K562 (cell line): Measurements from ENCODE around the gene GRAMD2B. TPM values are rescaled to one million over a fixed set of nuclear protein-coding genes. Genes with fewer than 3 reads are reported as not detected.

Experiments used
- ATAC-seq: fragments of 200-7000 bp; cut with Tn5 transposase; 3 replicates; pipeline ENCODE4 v1.9.1; 2020; ENCODE audit warnings: moderate library complexity
- BruUV-seq: library from RNA; stranded (reverse); fragments of 400-500 nt; replicated peaks from 2 replicates; lab custom pipeline; 2021; lab: Mats Ljungman, UMichigan
- CTCF ChIA-PET: fragments of 300-600 bp; formaldehyde crosslinking; extraction: SDS; loops from one replicate; lab custom pipeline; 2021; ENCODE audit warnings: low intra/inter-chr PET ratio; lab: Yijun Ruan, JAX
- POLR2A ChIA-PET: fragments of 300-600, 350-650 bp; sonication (Branson Sonifier 250); formaldehyde crosslinking; extraction: SDS; loops from one replicate; lab custom pipeline; 2021; ENCODE audit warnings: antibody characterized with exemption, inconsistent platforms; lab: Yijun Ruan, JAX
- DNase-seq, 4 experiments: peaks; one replicate each; pipeline versions ENCODE4 v3.0.0 to v3.0.0-alpha.2; 2011 to 2018; ENCODE audit warnings: low spot score in 3 of 4, mixed read lengths in 3 of 4; ENCODE audit errors: extremely low read depth in 1 of 4
- FAIRE-seq: peaks from 2 replicates; lab custom pipeline; 2011; peaks lifted over from hg19 to GRCh38; lab: Jason Lieb, UNC
- H2AFZ ChIP-seq: 2 replicates; pipeline ENCODE4 v1.6.0; 2011; ENCODE audit warnings: low read depth, low read length, control low read depth, inconsistent platforms
- H3K27ac ChIP-seq: fragments of 200-600 bp; 3 replicates; pipeline ENCODE4 v1.8.0; 2011; ENCODE audit warnings: low read depth, mild to moderate bottlenecking, control low read depth, inconsistent platforms, low read length, moderate library complexity, mixed read lengths; ENCODE audit errors: extremely low read depth
- H3K27me3 ChIP-seq, 2 experiments: fragments of 300-600 bp in 1 of 2; 2 replicates in 1 of 2; 3 replicates in 1 of 2; pipeline versions ENCODE4 v1.6.0 to v1.8.0; 2011; ENCODE audit warnings: inconsistent platforms in 2 of 2, low read length in 2 of 2, mild to moderate bottlenecking in 1 of 2, mixed read lengths in 1 of 2, moderate library complexity in 1 of 2; ENCODE audit not compliant: control insufficient read depth in 2 of 2, insufficient read depth in 2 of 2
- H3K36me3 ChIP-seq: fragments of 300-600 bp; 3 replicates; pipeline ENCODE4 v1.8.0; 2011; ENCODE audit warnings: mild to moderate bottlenecking, low read length, inconsistent platforms; ENCODE audit not compliant: control insufficient read depth, insufficient read depth
- H3K4me1 ChIP-seq, 2 experiments: fragments of 200-600 bp in 1 of 2; replicated peaks in 1 of 2; 2 replicates in 1 of 2; 3 replicates in 1 of 2; pipeline versions ENCODE4 v1.5.1 to v1.8.0; 2011; ENCODE audit warnings: inconsistent platforms in 2 of 2, low read length in 2 of 2, mild to moderate bottlenecking in 1 of 2, mixed read lengths in 1 of 2, moderate library complexity in 1 of 2; ENCODE audit not compliant: control insufficient read depth in 2 of 2, insufficient read depth in 2 of 2
- H3K4me2 ChIP-seq: 2 replicates; pipeline ENCODE4 v1.6.1; 2011; ENCODE audit warnings: low read length, control low read depth, inconsistent platforms, mixed read lengths; ENCODE audit not compliant: insufficient read depth
- H3K4me3 ChIP-seq: fragments of 200-600 bp; sonication (generic), shearing (Covaris generic); 2 replicates; pipeline ENCODE4 v1.5.1; 2016; ENCODE audit warnings: control low read depth, inconsistent platforms
- H3K79me2 ChIP-seq: fragments of 200-600 bp; 3 replicates; pipeline ENCODE4 v1.8.0; 2011; ENCODE audit warnings: low read length, inconsistent platforms; ENCODE audit not compliant: control insufficient read depth, insufficient read depth
- H3K9ac ChIP-seq, 2 experiments: 2 replicates each; pipeline versions ENCODE4 v1.6.0 to v1.6.1; 2011; ENCODE audit warnings: low read depth in 2 of 2, low read length in 2 of 2, control low read depth in 1 of 2, inconsistent platforms in 1 of 2, mild to moderate bottlenecking in 1 of 2, mixed read lengths in 1 of 2; ENCODE audit not compliant: insufficient read depth in 1 of 2
- H3K9me1 ChIP-seq: one replicate; pipeline ENCODE4 v1.6.0; 2011; ENCODE audit warnings: inconsistent platforms, mild to moderate bottlenecking, low read length, moderate library complexity; ENCODE audit not compliant: control insufficient read depth, insufficient read depth
- H3K9me3 ChIP-seq: replicated peaks from 2 replicates; pipeline ENCODE4 v1.5.1; 2011; ENCODE audit warnings: low read depth, low read length, inconsistent platforms; ENCODE audit not compliant: control insufficient read depth, insufficient read depth
- H4K20me1 ChIP-seq: replicated peaks from 2 replicates; pipeline ENCODE4 v1.6.1; 2011; ENCODE audit warnings: low read length, inconsistent platforms, mixed read lengths; ENCODE audit not compliant: control insufficient read depth, insufficient read depth
- CBX3 ChIP-seq, 2 experiments: IDR thresholded peaks; 1 replicate in 1 of 2; 2 replicates in 1 of 2; pipeline ENCODE4 v1.6.1; 2012; ENCODE audit warnings: inconsistent platforms in 2 of 2, low read length in 2 of 2, borderline replicate concordance in 1 of 2, control low read depth in 1 of 2
- DACH1 ChIP-seq: fragments of 450-650 bp; IDR thresholded peaks from 2 replicates; pipeline ENCODE4 v1.6.1; 2018; ENCODE audit not compliant: partially characterized antibody
- DPF2 ChIP-seq: fragments of 450-650 bp; IDR thresholded peaks from 2 replicates; pipeline ENCODE4 v1.6.1; 2016
- ETS1 ChIP-seq: conservative IDR thresholded peaks from 2 replicates; pipeline ENCODE4 v1.6.1; 2011; ENCODE audit warnings: low read depth, mild to moderate bottlenecking, low read length; ENCODE audit not compliant: control insufficient read depth
- FIP1L1 ChIP-seq: fragments of 200-400 bp; formaldehyde crosslinking; IDR thresholded peaks from 2 replicates; pipeline ENCODE4 v1.6.1; 2018; ENCODE audit warnings: mild to moderate bottlenecking, low read depth, low read length; ENCODE audit not compliant: poor library complexity, severe bottlenecking
- GATA2 ChIP-seq: sonication (generic); formaldehyde crosslinking; IDR thresholded peaks from 2 replicates; pipeline ENCODE4 v1.4.0; 2020; ENCODE audit warnings: mild to moderate bottlenecking, missing genetic modification reagents
- GATAD2B ChIP-seq: fragments of 450-650 bp; IDR thresholded peaks from 2 replicates; pipeline ENCODE4 v1.6.1; 2017; ENCODE audit warnings: mild to moderate bottlenecking, borderline replicate concordance
- MEF2A ChIP-seq: IDR thresholded peaks from 2 replicates; pipeline ENCODE4 v1.6.1; 2011; ENCODE audit warnings: low read depth, mild to moderate bottlenecking, low read length, moderate library complexity; ENCODE audit not compliant: control insufficient read depth
- MEIS2 ChIP-seq: fragments of 450-650 bp; IDR thresholded peaks from 2 replicates; pipeline ENCODE4 v1.6.1; 2014; ENCODE audit warnings: mild to moderate bottlenecking; ENCODE audit not compliant: partially characterized antibody
- MNT ChIP-seq, 2 experiments: fragments of 450-650 bp; conservative IDR thresholded peaks; 2 replicates each; pipeline ENCODE4 v1.6.1; 2017; ENCODE audit warnings: mild to moderate bottlenecking in 2 of 2, moderate library complexity in 2 of 2
- MTA2 ChIP-seq: fragments of 450-650 bp; IDR thresholded peaks from 2 replicates; pipeline ENCODE4 v1.6.1; 2016; ENCODE audit warnings: low read depth
- NFIC ChIP-seq: fragments of 450-650 bp; IDR thresholded peaks from 2 replicates; pipeline ENCODE4 v1.6.1; 2017; ENCODE audit warnings: mild to moderate bottlenecking, inconsistent platforms
- RFX1 ChIP-seq: fragments of 450-650 bp; IDR thresholded peaks from 2 replicates; pipeline ENCODE4 v1.6.1; 2016; ENCODE audit warnings: mild to moderate bottlenecking, moderate library complexity
- RNF2 ChIP-seq: sonication (generic); IDR thresholded peaks from 2 replicates; pipeline ENCODE4 v1.6.1; 2016
- STAT5A ChIP-seq: IDR thresholded peaks from 2 replicates; pipeline ENCODE4 v1.6.1; 2012; ENCODE audit warnings: low read length, inconsistent platforms, borderline replicate concordance
- SUPT5H ChIP-seq: fragments of 450-650 bp; IDR thresholded peaks from 2 replicates; pipeline ENCODE4 v1.6.1; 2016
- TCF3 ChIP-seq: sonication (generic); formaldehyde crosslinking; IDR thresholded peaks from 2 replicates; pipeline ENCODE4 v1.4.0; 2020; ENCODE audit warnings: mild to moderate bottlenecking, missing genetic modification reagents
- ZEB2 ChIP-seq: fragments of 450-650 bp; IDR thresholded peaks from 2 replicates; pipeline ENCODE4 v1.6.1; 2016
- ZKSCAN8 ChIP-seq: fragments of 200-800 bp; sonication (Bioruptor generic); IDR thresholded peaks from 2 replicates; pipeline ENCODE4 v1.6.1; 2016; ENCODE audit warnings: missing genetic modification characterization, missing compliant biosample characterization
- ZNF3 ChIP-seq: fragments of 250-450 bp; sonication (Bioruptor Pico); IDR thresholded peaks from 2 replicates; pipeline ENCODE4 v1.5.0; 2021; ENCODE audit warnings: mild to moderate bottlenecking, moderate library complexity
- WGBS: fragments of 100-300 bp; shearing (Covaris generic); methylation state at CpG from one replicate; pipeline ENCODE4 v1.1.6; 2016; ENCODE audit warnings: low coverage, mixed read lengths; ENCODE audit not compliant: insufficient coverage; ENCODE audit errors: missing lambda C conversion rate; 5-methylcytosine and 5-hydroxymethylcytosine counted together
- in situ Hi-C: fragments of 300-500 bp; cut with MboI; formaldehyde crosslinking; loops from 4 replicates; pipeline ENCODE4 v1.15.0; 2018; ENCODE audit warnings: inconsistent platforms, mixed read lengths
- intact Hi-C: fragments of 100-400 bp; cut with micrococcal nuclease; formaldehyde crosslinking; loops from 2 replicates; pipeline ENCODE4 v1.14.2; 2022
- polyA plus RNA-seq, 8 experiments: library from polyadenylated mRNA; depleted of rRNA in 4 of 8; stranded (reverse) in 5 of 8; unstranded in 3 of 8; fragments of >200 nt; fragmentation: Nextera tagmentation in 2 of 8; fragmentation: Illumina TruSeq in 1 of 8; extraction: Ambion mirVana in 2 of 8; extraction: Trizol in 1 of 8; gene quantifications; 2 replicates each; pipeline versions ENCODE4 v1.2.1 to v1.2.3, GENCODE V29; 2011 to 2014; ENCODE audit warnings: inconsistent platforms in 1 of 8, missing spikeins in 1 of 8
- total RNA-seq, 7 experiments: library from RNA; depleted of rRNA in 6 of 7; stranded (reverse); fragments of >200 nt in 6 of 7; fragmentation: Illumina TruSeq in 2 of 7; extraction: Trizol in 2 of 7; gene quantifications; 2 replicates each; pipeline versions ENCODE4 v1.2.1 to v1.2.3, GENCODE V29; 2011 to 2021; ENCODE audit warnings: low replicate concordance in 1 of 7

GRAMD2B gene
- total and polyA plus RNA-seq, 9 of the 15 experiments (the other 6 are each of a cell fraction or from before 2014, with no cell fraction given), result 0.32 to 4.2 (median 1.4) TPM

GRCh38 chr5:126527892-126528291 lies 104.7 kb downstream of the GRAMD2B start (continued):
- no peak for TF ChIP-seq FIP1L1
- TF ChIP-seq CBX3 (IDR thresholded peaks at IDR 0.05; ENCODE audit: borderline replicate concordance in 1 of 2, low read length in 2 of 2), result 0 out of 3 replicates have a peak, but pooled peaks of 1 of the 2 experiments have one; percentile 11
- TF ChIP-seq ZNF3 (CRISPR knock-in tag), result no peak
- TF ChIP-seq GATAD2B, result no peak

GRCh38 chr5:126531543-126532120 lies 108.4 kb downstream of the GRAMD2B start:
- in situ Hi-C loops, result no loop called here
- TF ChIP-seq DPF2, result peak; percentile 88
- TF ChIP-seq STAT5A, result peak; percentile 71
- 0 out of 2 replicates have a peak, but pooled peaks have one; percentile 9 for TF ChIP-seq MEF2A
- TF ChIP-seq MTA2, result peak; percentile 65; the same call in 1 of the 2 replicates
- TF ChIP-seq NFIC, result peak; percentile 94
- no peak for TF ChIP-seq SUPT5H
- peak; percentile 43; the same call in 1 of the 2 replicates for TF ChIP-seq RNF2
- peak; percentile 41 for TF ChIP-seq MEIS2
- no peak for TF ChIP-seq ETS1
- TF ChIP-seq ZEB2, result 0 out of 2 replicates have a peak, but pooled peaks have one; percentile 39
- TF ChIP-seq RFX1, result no peak
- TF ChIP-seq ZKSCAN8 (CRISPR knock-in tag), result peak; percentile 40; the same call in 1 of the 2 replicates
- TF ChIP-seq TCF3 (CRISPR knock-in tag), result peak; percentile 90
- peak; percentile 26 for TF ChIP-seq DACH1
- peak in 1 of 2 experiments; percentile 29; a peak in 1 of 4 replicates for TF ChIP-seq MNT (conservative IDR thresholded peaks at IDR 0.05)
- peak; percentile 56 for TF ChIP-seq GATA2 (CRISPR knock-in tag)

More at GRCh38 chr5:126531543-126532120, 108.4 kb downstream of the GRAMD2B start:
- Histone ChIP-seq H3K4me2 (peak overlapping the region; percentile 43; the same call in 1 of the 2 replicates), H3K27ac (peak overlapping the region; percentile 72), H3K27me3 (no peaks in the 10 kb centered on the region), H3K9me3 (no peaks in the 10 kb centered on the region; the same call in 1 of the 2 replicates), H3K9ac (peak overlapping the region in 1 of 2 experiments; percentile 40; a peak in 2 of 4 replicates), H3K9me1 (no peaks in the 10 kb centered on the region), H3K36me3 (no peaks in the 10 kb centered on the region; the same call in 2 of the 3 replicates), H2AFZ (peak overlapping the region; percentile 76), H3K4me3 (no peak overlapping the region), H3K4me1 (peaks cover 5 to 12% of the 10 kb centered on the region in 2 experiments; a peak in 2 of 5 replicates), H3K79me2 (no peaks in the 10 kb centered on the region), H4K20me1 (no peaks in the 10 kb centered on the region)
- ATAC-seq (peak; percentile 93), FAIRE-seq (peak; percentile 92), DNase-seq (peak in 2 of 4 experiments; percentile 81 to 86)
- POLR2A ChIA-PET, result interaction anchor here (0.8 to 1.7 kb wide), 5 partner anchors 11 to 154 kb away, joined by 3 to 7 read pairs (median 3); no protein-coding TSS in a partner anchor
- CTCF ChIA-PET, result no interaction called here
- no TSS peak for BruUV-seq
- intact Hi-C loops, result loop anchor here (2.0 kb wide), 1 partner anchor 17 kb away; no protein-coding TSS in a partner anchor
- WGBS, result 8% methylated on average over 4 of the region's 4 CpGs
